NCI-H345 treated with DMSO at 0.1 percent for 48 hours (cell line): ENCODE measurements around the gene ANKRD44.

Source experiments
- DNase-seq: peaks from one replicate; lab custom pipeline; 2025; ENCODE audit not compliant: unreplicated experiment; lab: John Stamatoyannopoulos, UW

Gene ANKRD44

GRCh38 chr2:197322143-197322542 lies 11.6 kb upstream of the ANKRD44 start:
- DNase-seq: no peak

GRCh38 chr2:197315371-197315770 lies 4.8 kb upstream of the ANKRD44 start:
- no peak for DNase-seq

GRCh38 chr2:197312186-197312585 lies 1.6 kb upstream of the ANKRD44 start:
- no peak for DNase-seq

GRCh38 chr2:197311421-197312033 lies 947 bp upstream of the ANKRD44 start:
- DNase-seq: no peak

- DNase-seq: peak; percentile 45
Observed at GRCh38 chr2:197310987-197311420, 424 bp upstream of the ANKRD44 start.

GRCh38 chr2:197309691-197310231 lies 819 bp downstream of the ANKRD44 start:
- DNase-seq: peak; percentile 44

GRCh38 chr2:197308996-197309690 lies 1.4 kb downstream of the ANKRD44 start:
- no peak for DNase-seq

- no peak for DNase-seq
Observed at GRCh38 chr2:197308585-197308984, 2.0 kb downstream of the ANKRD44 start.

- DNase-seq: no peak
Observed at GRCh38 chr2:197307933-197308521, 2.6 kb downstream of the ANKRD44 start.

GRCh38 chr2:197307236-197307932 lies 3.2 kb downstream of the ANKRD44 start:
- no peak for DNase-seq

- no peak for DNase-seq
Observed at GRCh38 chr2:197306696-197307040, 3.9 kb downstream of the ANKRD44 start.

GRCh38 chr2:197306024-197306695 lies 4.4 kb downstream of the ANKRD44 start:
- DNase-seq: no peak

- no peak for DNase-seq
Observed at GRCh38 chr2:197304556-197305011, 6.0 kb downstream of the ANKRD44 start.

GRCh38 chr2:197300139-197300538 lies 10.4 kb downstream of the ANKRD44 start:
- no peak for DNase-seq

GRCh38 chr2:197298609-197299008 lies 12.0 kb downstream of the ANKRD44 start:
- no peak for DNase-seq

GRCh38 chr2:197297772-197298318 lies 12.7 kb downstream of the ANKRD44 start:
- DNase-seq: no peak

- no peak for DNase-seq
Observed at GRCh38 chr2:197297266-197297665, 13.3 kb downstream of the ANKRD44 start.

GRCh38 chr2:197296835-197297234 lies 13.7 kb downstream of the ANKRD44 start:
- no peak for DNase-seq

GRCh38 chr2:197294260-197294659 lies 16.3 kb downstream of the ANKRD44 start:
- no peak for DNase-seq

GRCh38 chr2:197293252-197294007 lies 17.1 kb downstream of the ANKRD44 start:
- DNase-seq: no peak
